ENCODE measurements around the gene FSD2.

DNA sequence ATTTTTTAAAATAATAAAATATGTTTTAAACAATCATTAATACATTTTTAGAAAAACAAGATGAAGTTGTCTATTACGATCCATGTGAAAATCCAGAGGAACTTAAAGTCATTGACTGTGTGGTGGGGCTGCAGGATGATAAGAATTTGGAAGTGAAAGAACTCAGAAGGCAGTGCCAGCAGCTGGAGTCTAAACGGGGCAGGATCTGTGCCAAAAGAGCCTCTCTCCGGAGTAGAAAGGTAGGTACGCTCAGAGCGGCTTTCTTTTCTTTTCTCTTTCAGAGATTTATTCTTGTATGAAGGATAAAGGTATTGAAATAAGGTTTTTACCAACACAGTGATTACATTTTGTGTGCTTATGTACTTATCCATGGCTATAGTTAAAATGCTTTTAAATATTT lies 17.2 kb upstream of the FSD2 start:
- TF ChIP-seq CTCF (IDR thresholded peaks at IDR 0.05; ENCODE audit: low read length), result no peak
- TF ChIP-seq EZH2 (IDR thresholded peaks at IDR 0.05; ENCODE audit: borderline replicate concordance, low read length), result no peak
